Lower leg skin (tissue), 4 donors: ENCODE measurements around the gene ROM1. TPM values are rescaled to one million over a fixed set of nuclear protein-coding genes. Genes with fewer than 3 reads are reported as not detected.
"Not testable (repeated sequence)": the region's sequence is repeated elsewhere in the genome, so short reads cannot be mapped to it uniquely, and the experiment has no call there.

Experiments used
- DNase-seq, 2 donors: peaks; one replicate each; pipeline ENCODE4 v3.0.0-alpha.2; 2019; ENCODE audit warnings: low spot score in 2 of 2
- H3K4me3 ChIP-seq: fragments of 200-600 bp; sonication (generic); 2 replicates; pipeline ENCODE4 v1.5.1; 2017; ENCODE audit warnings: mild to moderate bottlenecking, low read depth; ENCODE audit not compliant: poor library complexity, severe bottlenecking
- CTCF ChIP-seq, 3 donors: fragments of 450-650 bp; IDR thresholded peaks; one replicate each; pipeline ENCODE4 v1.5.1; 2016; ENCODE audit warnings: antibody characterized with exemption in 3 of 3, mild to moderate bottlenecking in 3 of 3, moderate library complexity in 2 of 3
- POLR2A ChIP-seq, 2 donors: fragments of 450-650 bp; IDR thresholded peaks; one replicate each; pipeline ENCODE4 v1.6.1; 2016 to 2017; ENCODE audit warnings: antibody characterized with exemption in 2 of 2, mild to moderate bottlenecking in 1 of 2, moderate library complexity in 1 of 2
- WGBS, 2 donors: methylation state at CpG; one replicate each; pipeline ENCODE4 v1.1.5; 2018; 5-methylcytosine and 5-hydroxymethylcytosine counted together
- intact Hi-C: fragments of 100-400 bp; cut with DNase I; formaldehyde crosslinking; loops from one replicate; pipeline ENCODE4 v1.15.0; 2023; ENCODE audit warnings: low total_unique reads
- total RNA-seq, 4 donors: library from RNA; depleted of rRNA; stranded (reverse); fragments of >200 nt; gene quantifications; one replicate each; pipeline ENCODE4 v1.1.0, GENCODE V29; 2016

The ROM1 gene
- total RNA-seq, 4 donors from 2014 or later: 4.0 to 7.6 (median 6.5) TPM

GRCh38 chr11:62613291-62613778 lies 278 bp downstream of the ROM1 start:
- DNase-seq: no peak
- H3K4me3 ChIP-seq: no peak overlapping the region
- intact Hi-C loops: no loop called here
- no peak for TF ChIP-seq POLR2A (IDR thresholded peaks at IDR 0.05)
- no peak for TF ChIP-seq CTCF (IDR thresholded peaks at IDR 0.05)
- WGBS, 2 donors: 17% methylated on average over 6 to 8 of the region's 15 CpGs

- intact Hi-C loops: no loop called here
- 54 to 68% methylated on average over 8 of the region's 8 CpGs for WGBS, 2 donors
- TF ChIP-seq CTCF (IDR thresholded peaks at IDR 0.05) (no peak), POLR2A (IDR thresholded peaks at IDR 0.05) (no peak)
- DNase-seq: no peak
- H3K4me3 ChIP-seq: no peak overlapping the region
Measured at GRCh38 chr11:62614275-62614674, 1.2 kb downstream of the ROM1 start.

GRCh38 chr11:62615521-62615920 lies 2.5 kb downstream of the ROM1 start:
- no peak for TF ChIP-seq CTCF (IDR thresholded peaks at IDR 0.05)
- TF ChIP-seq POLR2A (IDR thresholded peaks at IDR 0.05): no peak
- intact Hi-C loops: no loop called here
- H3K4me3 ChIP-seq: no peak overlapping the region
- DNase-seq: no peak
- 88 to 93% methylated on average over 6 to 7 of the region's 7 CpGs for WGBS, 2 donors

GRCh38 chr11:62616957-62617356 lies 3.9 kb downstream of the ROM1 start:
- intact Hi-C loops, H3K4me3 ChIP-seq, DNase-seq: not testable (repeated sequence)
- WGBS, 2 donors: 94 to 99% methylated on average over 13 to 14 of the region's 14 CpGs

GRCh38 chr11:62621027-62621566 lies 8.0 kb downstream of the ROM1 start:
- DNase-seq: no peak
- 20 to 21% methylated on average over 8 of the region's 8 CpGs for WGBS, 2 donors
- TF ChIP-seq POLR2A (IDR thresholded peaks at IDR 0.05): no peak
- no peak for TF ChIP-seq CTCF (IDR thresholded peaks at IDR 0.05)
- intact Hi-C loops: no loop called here
- H3K4me3 ChIP-seq: peak overlapping the region; percentile 42

GRCh38 chr11:62621567-62622470 lies 8.8 kb downstream of the ROM1 start, which contains the start of gene B3GAT3:
Gene B3GAT3, minus strand, starts transcription at chr11:62621986. Its CDS starts 39 bp downstream, at chr11:62621947.
- TF ChIP-seq CTCF (IDR thresholded peaks at IDR 0.05) (no peak), POLR2A (IDR thresholded peaks at IDR 0.05) (no peak)
- peak within 1 kb of the TSS; percentile 42 for H3K4me3 ChIP-seq
- intact Hi-C loops: no loop called here
- peak; percentile 97 to 100 for DNase-seq
- 1 to 3% methylated on average over 17 to 76 of the region's 77 CpGs for WGBS, 2 donors
